K562 (cell line): ENCODE measurements around the gene ARL13A. TPM values are rescaled to one million over a fixed set of nuclear protein-coding genes. Genes with fewer than 3 reads are reported as not detected.

Experiments
- ARID1B ChIP-seq: fragments of 450-650 bp; IDR thresholded peaks from 2 replicates; pipeline ENCODE4 v1.6.1; 2016; ENCODE audit warnings: antibody characterized with exemption, mild to moderate bottlenecking, inconsistent platforms
- ATF1 ChIP-seq, 2 experiments: fragments of 450-650 bp in 1 of 2; IDR thresholded peaks; 2 replicates each; pipeline ENCODE4 v1.6.1; 2016; ENCODE audit warnings: missing compliant biosample characterization in 1 of 2, missing genetic modification characterization in 1 of 2
- ATF7 ChIP-seq: fragments of 450-650 bp; IDR thresholded peaks from 2 replicates; pipeline ENCODE4 v1.7.1; 2014; ENCODE audit warnings: mild to moderate bottlenecking, moderate library complexity
- BHLHE40 ChIP-seq: IDR thresholded peaks from 2 replicates; pipeline ENCODE4 v1.6.1; 2011; ENCODE audit warnings: low read length, improper control_type of control experiment
- CBFA2T3 ChIP-seq: fragments of 450-650 bp; IDR thresholded peaks from 2 replicates; pipeline ENCODE4 v1.6.1; 2017
- CBX8 ChIP-seq: fragments of 200-600 bp; sonication (generic); IDR thresholded peaks from 2 replicates; pipeline ENCODE4 v1.6.1; 2012; ENCODE audit warnings: borderline replicate concordance, mixed run types, low read depth, mild to moderate bottlenecking, moderate library complexity, mixed read lengths, low read length, control low read depth, inconsistent platforms; ENCODE audit not compliant: poor library complexity, severe bottlenecking; ENCODE audit errors: extremely low read depth
- CEBPB ChIP-seq: fragments of 450-650 bp; IDR thresholded peaks from 2 replicates; pipeline ENCODE4 v1.6.1; 2016; ENCODE audit warnings: missing genetic modification characterization, missing compliant biosample characterization
- CEBPG ChIP-seq, 3 experiments: fragments of 200-800 bp in 1 of 3; sonication (Bioruptor generic) in 1 of 3; sonication (generic) in 1 of 3; formaldehyde crosslinking in 1 of 3; IDR thresholded peaks in 2 of 3; conservative IDR thresholded peaks in 1 of 3; 2 replicates each; pipeline versions ENCODE4 v1.6.1 to v1.8.0; 2016 to 2022; ENCODE audit warnings: missing compliant biosample characterization in 2 of 3, missing genetic modification characterization in 2 of 3, mild to moderate bottlenecking in 1 of 3, missing genetic modification reagents in 1 of 3
- DDX20 ChIP-seq: fragments of 450-650 bp; IDR thresholded peaks from 2 replicates; pipeline ENCODE4 v1.6.1; 2016; ENCODE audit warnings: missing genetic modification characterization, low read depth, mild to moderate bottlenecking, missing compliant biosample characterization, moderate library complexity
- DPF2 ChIP-seq: fragments of 450-650 bp; IDR thresholded peaks from 2 replicates; pipeline ENCODE4 v1.6.1; 2016
- ESRRA ChIP-seq: fragments of 450-650 bp; IDR thresholded peaks from 2 replicates; pipeline ENCODE4 v1.6.1; 2014; ENCODE audit warnings: low read depth, mild to moderate bottlenecking, moderate library complexity, borderline replicate concordance
- JUN ChIP-seq, 2 experiments: sonication (generic) in 1 of 2; formaldehyde crosslinking in 1 of 2; IDR thresholded peaks; 2 replicates each; pipeline versions ENCODE4 v1.6.1 to v1.8.0; 2012 to 2022; ENCODE audit warnings: borderline replicate concordance in 2 of 2, mild to moderate bottlenecking in 2 of 2, improper control_type of control experiment in 1 of 2, low read depth in 1 of 2, low read length in 1 of 2, missing genetic modification reagents in 1 of 2
- JUND ChIP-seq, 2 experiments: IDR thresholded peaks; 2 replicates in 1 of 2; 3 replicates in 1 of 2; pipeline ENCODE4 v1.6.1; 2011; ENCODE audit warnings: borderline replicate concordance in 2 of 2, low read depth in 2 of 2, low read length in 2 of 2, improper control_type of control experiment in 1 of 2, missing biosample characterization in 1 of 2, missing genetic modification characterization in 1 of 2, missing genetic modification reagents in 1 of 2
- KDM1A ChIP-seq, 2 experiments: fragments of 450-650 bp; IDR thresholded peaks; 2 replicates each; pipeline ENCODE4 v1.6.1; 2016; ENCODE audit warnings: mild to moderate bottlenecking in 2 of 2
- KLF1 ChIP-seq: fragments of 450-650 bp; IDR thresholded peaks from 2 replicates; pipeline ENCODE4 v1.6.1; 2016; ENCODE audit warnings: missing genetic modification characterization, missing compliant biosample characterization
- NCOA1 ChIP-seq: fragments of 450-650 bp; IDR thresholded peaks from 2 replicates; pipeline ENCODE4 v1.6.1; 2016; ENCODE audit warnings: low read depth
- NCOR1 ChIP-seq: fragments of 450-650 bp; IDR thresholded peaks from 2 replicates; pipeline ENCODE4 v1.6.1; 2016; ENCODE audit warnings: mild to moderate bottlenecking, moderate library complexity
- NFIC ChIP-seq: fragments of 450-650 bp; IDR thresholded peaks from 2 replicates; pipeline ENCODE4 v1.6.1; 2017; ENCODE audit warnings: mild to moderate bottlenecking, inconsistent platforms
- NRF1 ChIP-seq, 2 experiments: fragments of 450-650 bp; IDR thresholded peaks in 1 of 2; conservative IDR thresholded peaks in 1 of 2; 2 replicates each; pipeline ENCODE4 v1.6.1; 2014; ENCODE audit warnings: mild to moderate bottlenecking in 2 of 2
- RCOR1 ChIP-seq, 2 experiments: IDR thresholded peaks; 2 replicates each; pipeline ENCODE4 v1.6.1; 2012; ENCODE audit warnings: low read depth in 2 of 2, low read length in 2 of 2, borderline replicate concordance in 1 of 2, improper control_type of control experiment in 1 of 2
- SMARCE1 ChIP-seq: fragments of 450-650 bp; IDR thresholded peaks from 2 replicates; pipeline ENCODE4 v1.7.1; 2016; ENCODE audit warnings: mild to moderate bottlenecking
- SP1 ChIP-seq: sonication (generic); formaldehyde crosslinking; IDR thresholded peaks from 2 replicates; pipeline ENCODE4 v1.8.1; 2022; ENCODE audit warnings: mild to moderate bottlenecking, missing genetic modification reagents
- TCF3 ChIP-seq: sonication (generic); formaldehyde crosslinking; IDR thresholded peaks from 2 replicates; pipeline ENCODE4 v1.4.0; 2020; ENCODE audit warnings: mild to moderate bottlenecking, missing genetic modification reagents
- TEAD4 ChIP-seq, 2 experiments: sonication (generic) in 1 of 2; formaldehyde crosslinking in 1 of 2; IDR thresholded peaks; 2 replicates each; pipeline versions ENCODE4 v1.6.1 to v1.8.0; 2012 to 2022; ENCODE audit warnings: borderline replicate concordance in 1 of 2, inconsistent platforms in 1 of 2, low read length in 1 of 2, mild to moderate bottlenecking in 1 of 2, missing genetic modification reagents in 1 of 2
- ZEB2 ChIP-seq: fragments of 450-650 bp; IDR thresholded peaks from 2 replicates; pipeline ENCODE4 v1.6.1; 2016
- ZNF280B ChIP-seq: fragments of 250-450 bp; sonication (Bioruptor Pico); IDR thresholded peaks from 2 replicates; pipeline ENCODE4 v1.5.1; 2021; ENCODE audit warnings: mild to moderate bottlenecking
- polyA plus RNA-seq, 8 experiments: library from polyadenylated mRNA; depleted of rRNA in 4 of 8; stranded (reverse) in 5 of 8; unstranded in 3 of 8; fragments of >200 nt; fragmentation: Nextera tagmentation in 2 of 8; fragmentation: Illumina TruSeq in 1 of 8; extraction: Ambion mirVana in 2 of 8; extraction: Trizol in 1 of 8; gene quantifications; 2 replicates each; pipeline versions ENCODE4 v1.2.1 to v1.2.3, GENCODE V29; 2011 to 2014; ENCODE audit warnings: inconsistent platforms in 1 of 8, missing spikeins in 1 of 8
- total RNA-seq, 7 experiments: library from RNA; depleted of rRNA in 6 of 7; stranded (reverse); fragments of >200 nt in 6 of 7; fragmentation: Illumina TruSeq in 2 of 7; extraction: Trizol in 2 of 7; gene quantifications; 2 replicates each; pipeline versions ENCODE4 v1.2.1 to v1.2.3, GENCODE V29; 2011 to 2021; ENCODE audit warnings: low replicate concordance in 1 of 7

Gene ARL13A
- total and polyA plus RNA-seq, 9 of the 15 experiments (the other 6 are each of a cell fraction or from before 2014, with no cell fraction given) = not detected

- TF ChIP-seq CBX8 (no peak), CEBPG (CRISPR knock-in tag; IDR thresholded peaks at IDR 0.05) (peak; percentile 78), CEBPG (tag; conservative IDR thresholded peaks at IDR 0.05 in 1 of 2, IDR thresholded peaks at IDR 0.05 in 1 of 2) (peak; percentile 62 to 84), DDX20 (tag) (no peak), JUND (IDR thresholded peaks at IDR 0.05; ENCODE audit: borderline replicate concordance, low read depth, low read length) (peak; percentile 92), JUND (tag; IDR thresholded peaks at IDR 0.05; ENCODE audit: borderline replicate concordance, low read depth, low read length) (peak; percentile 78; the same call in 2 of the 3 replicates), SMARCE1 (peak; percentile 31; the same call in 1 of the 2 replicates), ATF1 (CRISPR knock-in tag; IDR thresholded peaks at IDR 0.05) (no peak), ATF1 (tag; IDR thresholded peaks at IDR 0.05) (no peak), NFIC (peak; percentile 43), NRF1 (conservative IDR thresholded peaks at IDR 0.05 in 1 of 2, IDR thresholded peaks at IDR 0.05 in 1 of 2) (no peak), BHLHE40 (0 out of 2 replicates have a peak, but pooled peaks have one; percentile 4), NCOA1 (no peak), KLF1 (tag) (no peak), ATF7 (peak; percentile 45; the same call in 1 of the 2 replicates), SP1 (CRISPR knock-in tag) (no peak), CBFA2T3 (peak; percentile 88), ESRRA (peak; percentile 64; the same call in 1 of the 2 replicates), RCOR1 (IDR thresholded peaks at IDR 0.05; ENCODE audit: borderline replicate concordance in 1 of 2, low read depth in 2 of 2, low read length in 2 of 2) (peak in 1 of 2 experiments; percentile 24; a peak in 1 of 4 replicates), NCOR1 (peak; percentile 66), ZEB2 (peak; percentile 81), TEAD4 (IDR thresholded peaks at IDR 0.05; ENCODE audit: low read length) (peak; percentile 76), TEAD4 (CRISPR knock-in tag; IDR thresholded peaks at IDR 0.05; ENCODE audit: borderline replicate concordance) (no peak), JUN (IDR thresholded peaks at IDR 0.05; ENCODE audit: borderline replicate concordance, low read depth, low read length) (peak; percentile 86; the same call in 1 of the 2 replicates), JUN (CRISPR knock-in tag; IDR thresholded peaks at IDR 0.05; ENCODE audit: borderline replicate concordance) (no peak), ZNF280B (CRISPR knock-in tag) (no peak), CEBPB (peak; percentile 91), ARID1B (peak; percentile 84), TCF3 (CRISPR knock-in tag) (peak; percentile 84), DPF2 (peak; percentile 87), KDM1A (IDR thresholded peaks at IDR 0.05) (peak; percentile 80 to 82)
Observed at GRCh38 chrX:100994352-100995281, 25.1 kb downstream of the ARL13A start (continued).
